SJCRH30 (cell line): ENCODE measurements around the gene MBTD1. TPM values are rescaled to one million over a fixed set of nuclear protein-coding genes. Genes with fewer than 3 reads are reported as not detected.
"Not testable (repeated sequence)": the region's sequence is repeated elsewhere in the genome, so short reads cannot be mapped to it uniquely, and the experiment has no call there.

Experiments
- DNase-seq, 2 experiments: peaks; one replicate each; pipeline ENCODE4 v3.0.0-alpha.2; 2015 to 2020
- H3K27ac ChIP-seq: fragments of 250-450 bp; sonication (Bioruptor Pico); 2 replicates; pipeline ENCODE4 v1.5.1; 2020; ENCODE audit warnings: mild to moderate bottlenecking, moderate library complexity
- H3K27me3 ChIP-seq: fragments of 250-450 bp; sonication (Bioruptor Pico); 2 replicates; pipeline ENCODE4 v1.5.1; 2020; ENCODE audit warnings: mild to moderate bottlenecking, moderate library complexity
- H3K36me3 ChIP-seq: fragments of 250-450 bp; sonication (Bioruptor Pico); 2 replicates; pipeline ENCODE4 v1.5.1; 2020; ENCODE audit warnings: mild to moderate bottlenecking, moderate library complexity
- H3K4me1 ChIP-seq: fragments of 250-450 bp; sonication (Bioruptor Pico); 2 replicates; pipeline ENCODE4 v1.5.1; 2020; ENCODE audit warnings: mild to moderate bottlenecking, moderate library complexity
- H3K4me3 ChIP-seq: fragments of 250-450 bp; sonication (Bioruptor Pico); 2 replicates; pipeline ENCODE4 v1.5.1; 2020; ENCODE audit warnings: mild to moderate bottlenecking, moderate library complexity
- H3K9me3 ChIP-seq: fragments of 250-450 bp; sonication (Bioruptor Pico); replicated peaks from 2 replicates; pipeline ENCODE4 v1.5.1; 2020; ENCODE audit warnings: mild to moderate bottlenecking, moderate library complexity
- total RNA-seq: library from RNA; depleted of rRNA; stranded (reverse); fragments of >200 nt; shearing (Covaris generic); gene quantifications from 2 replicates; pipeline ENCODE4 v1.2.3, GENCODE V29; 2014

Gene MBTD1
- total RNA-seq, 1 experiment from 2014 or later: 18.6 TPM

GRCh38 chr17:51231999-51232398, 27.9 kb downstream of the MBTD1 start:
- H3K4me3 ChIP-seq: no peak overlapping the region

GRCh38 chr17:51230306-51230705, 29.5 kb downstream of the MBTD1 start:
- no peak overlapping the region for H3K4me3 ChIP-seq
- no peak overlapping the region for H3K27ac ChIP-seq
- no peaks in the 10 kb centered on the region for H3K36me3 ChIP-seq
- no peaks in the 10 kb centered on the region for H3K4me1 ChIP-seq
- no peak for DNase-seq
- H3K9me3 ChIP-seq: no peaks in the 10 kb centered on the region
- no peaks in the 10 kb centered on the region for H3K27me3 ChIP-seq

More at GRCh38 chr17:51231999-51232398, 27.9 kb downstream of the MBTD1 start:
- Histone ChIP-seq H3K27ac (no peak overlapping the region), H3K36me3 (no peaks in the 10 kb centered on the region), H3K4me1 (no peaks in the 10 kb centered on the region), H3K9me3 (no peaks in the 10 kb centered on the region), H3K27me3 (no peaks in the 10 kb centered on the region)
- no peak for DNase-seq

- H3K27me3 ChIP-seq: no peaks in the 10 kb centered on the region
- H3K4me3 ChIP-seq: no peak overlapping the region
- no peak overlapping the region for H3K27ac ChIP-seq
- no peaks in the 10 kb centered on the region for H3K36me3 ChIP-seq
- no peaks in the 10 kb centered on the region for H3K4me1 ChIP-seq
- H3K9me3 ChIP-seq: no peaks in the 10 kb centered on the region
- DNase-seq: no peak
Measured at GRCh38 chr17:51229889-51230288, 30.0 kb downstream of the MBTD1 start.

GRCh38 chr17:51228161-51228560, 31.7 kb downstream of the MBTD1 start:
- no peaks in the 10 kb centered on the region for H3K27me3 ChIP-seq
- H3K9me3 ChIP-seq: no peaks in the 10 kb centered on the region
- no peaks in the 10 kb centered on the region for H3K36me3 ChIP-seq
- no peak overlapping the region for H3K27ac ChIP-seq
- no peak overlapping the region for H3K4me3 ChIP-seq
- no peak for DNase-seq
- H3K4me1 ChIP-seq: no peaks in the 10 kb centered on the region

GRCh38 chr17:51225523-51225922, 34.3 kb downstream of the MBTD1 start:
- not testable (repeated sequence) for H3K9me3 ChIP-seq, H3K27me3 ChIP-seq, DNase-seq, H3K4me1 ChIP-seq, H3K4me3 ChIP-seq, H3K36me3 ChIP-seq, H3K27ac ChIP-seq

DNA sequence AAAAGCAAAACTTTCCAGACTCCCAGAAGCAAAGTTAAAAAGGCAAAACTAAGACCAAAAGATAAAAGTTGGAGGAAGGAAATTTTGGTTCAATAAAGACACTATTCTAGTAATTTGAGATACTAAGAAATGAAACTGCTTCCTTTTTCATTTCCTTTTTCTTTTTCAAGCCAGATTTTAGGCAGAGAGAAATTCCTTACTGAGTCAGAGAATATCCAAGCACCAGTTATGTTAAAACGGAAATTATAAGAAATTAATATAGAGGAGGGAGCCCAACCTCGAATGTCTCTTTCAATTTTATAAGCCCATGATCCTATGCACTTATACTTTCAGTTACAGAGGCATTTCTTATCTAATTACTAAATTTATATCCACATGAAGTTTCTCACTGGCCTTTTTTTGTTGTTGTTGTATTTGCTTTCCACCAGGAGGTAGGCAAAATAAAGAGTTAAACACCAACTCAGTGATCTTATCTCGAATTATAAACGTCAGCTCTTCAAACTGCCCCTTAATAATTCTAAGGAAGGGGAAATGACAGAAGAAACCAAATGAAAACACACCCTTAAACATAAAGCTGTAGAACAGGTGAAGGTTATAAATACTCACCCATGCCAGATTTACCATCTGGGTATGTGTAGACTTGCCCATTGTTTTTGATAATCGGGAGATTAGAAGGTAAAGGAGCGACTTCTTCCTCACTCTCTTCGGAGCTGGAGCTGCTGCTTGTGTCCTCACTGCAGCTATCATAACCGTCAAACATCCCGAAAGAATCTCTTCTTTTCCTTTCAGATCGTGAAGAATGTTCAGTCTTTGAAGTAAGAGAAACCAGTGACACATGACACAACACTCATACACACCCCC, 35.2 kb downstream of the MBTD1 start:
- Histone ChIP-seq H3K27ac (no peak overlapping the region), H3K27me3 (no peaks in the 10 kb centered on the region), H3K9me3 (no peaks in the 10 kb centered on the region), H3K36me3 (0 out of 2 replicates have a peak, but pooled peaks cover 2% of the 10 kb centered on the region), H3K4me1 (no peaks in the 10 kb centered on the region), H3K4me3 (no peak overlapping the region)
- DNase-seq: no peak

- DNase-seq: no peak
- Histone ChIP-seq H3K4me1 (no peaks in the 10 kb centered on the region), H3K36me3 (peaks cover 10% of the 10 kb centered on the region; the same call in 1 of the 2 replicates), H3K4me3 (no peak overlapping the region), H3K27ac (no peak overlapping the region), H3K27me3 (no peaks in the 10 kb centered on the region), H3K9me3 (no peaks in the 10 kb centered on the region)
Measured at GRCh38 chr17:51221322-51221721, 38.5 kb downstream of the MBTD1 start.

DNA sequence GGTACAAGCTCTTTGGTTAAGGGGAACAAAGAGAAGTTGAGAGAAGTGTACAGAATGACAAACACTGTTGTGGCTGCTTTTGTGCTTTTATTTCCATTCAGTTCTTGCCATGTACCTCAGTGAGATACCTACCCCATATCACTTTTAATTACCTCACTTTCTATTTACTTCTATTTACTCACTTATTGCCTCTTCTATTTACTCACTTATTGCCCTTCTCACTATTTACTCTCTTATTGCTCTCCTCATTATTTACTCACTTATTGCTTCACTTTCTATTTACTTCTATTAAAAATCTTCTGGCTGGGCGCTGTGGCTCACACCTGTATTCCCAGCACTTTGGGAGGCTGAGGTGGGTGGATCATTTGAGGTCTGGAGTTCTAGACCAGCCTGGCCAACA, 41.9 kb downstream of the MBTD1 start:
- Histone ChIP-seq H3K27ac (no peak overlapping the region), H3K9me3 (no peaks in the 10 kb centered on the region), H3K4me3 (no peak overlapping the region), H3K36me3 (peaks cover 12% of the 10 kb centered on the region), H3K27me3 (no peaks in the 10 kb centered on the region), H3K4me1 (no peaks in the 10 kb centered on the region)
- DNase-seq: no peak

- H3K36me3 ChIP-seq: peaks cover 10% of the 10 kb centered on the region
Measured at GRCh38 chr17:51214920-51215319, 44.9 kb downstream of the MBTD1 start.

GRCh38 chr17:51203838-51204237, 56.0 kb downstream of the MBTD1 start:
- no peaks in the 10 kb centered on the region for H3K9me3 ChIP-seq
- peaks cover 43% of the 10 kb centered on the region for H3K36me3 ChIP-seq
- H3K4me1 ChIP-seq: no peaks in the 10 kb centered on the region
- no peak overlapping the region for H3K27ac ChIP-seq
- H3K4me3 ChIP-seq: no peak overlapping the region
- no peaks in the 10 kb centered on the region for H3K27me3 ChIP-seq
- DNase-seq: no peak

More at GRCh38 chr17:51214920-51215319, 44.9 kb downstream of the MBTD1 start:
- Histone ChIP-seq H3K4me3 (no peak overlapping the region), H3K27me3 (no peaks in the 10 kb centered on the region), H3K27ac (no peak overlapping the region), H3K4me1 (no peaks in the 10 kb centered on the region), H3K9me3 (no peaks in the 10 kb centered on the region)
- DNase-seq: no peak

DNA sequence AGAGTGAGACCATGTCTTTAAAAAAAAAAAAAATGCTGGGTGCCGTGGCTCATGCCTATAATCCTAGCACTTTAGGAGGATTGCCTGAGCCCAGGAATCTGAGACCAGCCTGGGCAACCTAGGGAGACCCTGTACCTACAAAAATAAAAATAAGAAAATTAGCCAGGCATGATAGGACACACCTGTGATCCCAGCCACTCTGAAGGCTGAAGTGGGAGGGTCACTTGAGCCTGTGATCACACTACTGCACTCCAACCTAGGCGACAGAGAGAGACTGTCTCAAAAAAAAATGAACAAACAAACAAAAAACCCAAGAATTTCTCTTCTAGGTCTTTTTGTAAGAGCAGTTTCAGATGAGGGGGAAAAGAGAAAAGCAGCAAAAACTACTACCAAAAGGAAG, 59.0 kb downstream of the MBTD1 start:
- Histone ChIP-seq H3K27ac (no peak overlapping the region), H3K4me3 (no peak overlapping the region), H3K27me3 (no peaks in the 10 kb centered on the region), H3K4me1 (no peaks in the 10 kb centered on the region), H3K9me3 (no peaks in the 10 kb centered on the region), H3K36me3 (peaks cover 35% of the 10 kb centered on the region)
- no peak for DNase-seq

- Histone ChIP-seq H3K4me1 (no peaks in the 10 kb centered on the region), H3K36me3 (peaks cover 34% of the 10 kb centered on the region), H3K27ac (no peak overlapping the region), H3K9me3 (no peaks in the 10 kb centered on the region), H3K4me3 (no peak overlapping the region), H3K27me3 (no peaks in the 10 kb centered on the region)
- DNase-seq: no peak
Measured at GRCh38 chr17:51200295-51200694, 59.6 kb downstream of the MBTD1 start.

- Histone ChIP-seq H3K4me3 (no peak overlapping the region), H3K36me3 (peaks cover 30% of the 10 kb centered on the region)
- DNase-seq: no peak
Measured at GRCh38 chr17:51197754-51198153, 62.1 kb downstream of the MBTD1 start.

DNA sequence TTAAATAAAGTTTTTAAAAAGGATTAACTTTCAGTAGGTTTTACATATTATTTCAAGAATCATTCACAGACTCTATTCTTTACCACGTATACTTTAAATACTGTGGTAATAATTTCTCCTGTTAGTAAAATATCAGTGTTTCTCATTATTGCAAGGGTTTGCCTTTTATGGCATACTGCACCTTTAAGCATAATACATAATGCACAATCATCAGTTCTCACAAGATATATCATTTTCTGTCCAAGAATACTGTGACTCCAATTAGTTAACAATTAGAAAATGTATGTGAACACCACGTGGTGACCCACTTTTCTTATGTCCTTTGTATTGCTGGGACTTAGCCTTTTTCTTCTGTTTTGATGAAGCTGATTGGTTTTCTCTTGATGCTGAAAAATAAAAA, 68.0 kb downstream of the MBTD1 start:
- no peak for DNase-seq
- no peaks in the 10 kb centered on the region for H3K4me1 ChIP-seq
- peaks cover 27% of the 10 kb centered on the region for H3K36me3 ChIP-seq
- no peaks in the 10 kb centered on the region for H3K9me3 ChIP-seq
- H3K4me3 ChIP-seq: no peak overlapping the region
- H3K27ac ChIP-seq: no peak overlapping the region
- H3K27me3 ChIP-seq: no peaks in the 10 kb centered on the region

More at GRCh38 chr17:51197754-51198153, 62.1 kb downstream of the MBTD1 start:
- Histone ChIP-seq H3K27ac (no peak overlapping the region), H3K9me3 (no peaks in the 10 kb centered on the region), H3K27me3 (no peaks in the 10 kb centered on the region), H3K4me1 (no peaks in the 10 kb centered on the region)

- H3K9me3 ChIP-seq: no peaks in the 10 kb centered on the region
Measured at GRCh38 chr17:51189628-51190027, 70.2 kb downstream of the MBTD1 start.

GRCh38 chr17:51189162-51189561, 70.7 kb downstream of the MBTD1 start:
- peaks cover 35% of the 10 kb centered on the region for H3K36me3 ChIP-seq
- no peak overlapping the region for H3K27ac ChIP-seq

More at GRCh38 chr17:51189628-51190027, 70.2 kb downstream of the MBTD1 start:
- no peak for DNase-seq
- H3K27ac ChIP-seq: no peak overlapping the region
- H3K4me3 ChIP-seq: no peak overlapping the region
- H3K36me3 ChIP-seq: peaks cover 35% of the 10 kb centered on the region
- no peaks in the 10 kb centered on the region for H3K27me3 ChIP-seq
- no peaks in the 10 kb centered on the region for H3K4me1 ChIP-seq

More at GRCh38 chr17:51189162-51189561, 70.7 kb downstream of the MBTD1 start:
- no peaks in the 10 kb centered on the region for H3K27me3 ChIP-seq
- no peaks in the 10 kb centered on the region for H3K4me1 ChIP-seq
- no peaks in the 10 kb centered on the region for H3K9me3 ChIP-seq
- no peak for DNase-seq
- no peak overlapping the region for H3K4me3 ChIP-seq
